Activated CD8-positive, alpha-beta memory T cell treated with anti-CD3 and anti-CD28 coated beads for 36 hours (primary cell): ENCODE data around the gene SYNDIG1. TPM values are rescaled to one million over a fixed set of nuclear protein-coding genes. Genes with fewer than 3 reads are reported as not detected.
"Not testable (repeated sequence)": the region's sequence is repeated elsewhere in the genome, so short reads cannot be mapped to it uniquely, and the experiment has no call there.

Experiments
- CTCF ChIA-PET: fragments of 350-600 bp; sonication (Branson Sonifier 250); formaldehyde crosslinking; loops from one replicate; lab custom pipeline; 2021; ENCODE audit warnings: antibody characterized with exemption; lab: Charles Lee
- POLR2A ChIA-PET: fragments of 350-600 bp; sonication (Branson Sonifier 250); formaldehyde crosslinking; loops from one replicate; lab custom pipeline; 2021; ENCODE audit warnings: antibody characterized with exemption; lab: Charles Lee
- total RNA-seq, 2 experiments: library from RNA; stranded (reverse); gene quantifications; one replicate each; pipeline ENCODE4 v1.2.3, GENCODE V29; 2021

Gene SYNDIG1
- total RNA-seq, 2 experiments from 2014 or later = not detected

GRCh38 chr20:24506146-24506545, 36.7 kb downstream of the SYNDIG1 start:
- CTCF ChIA-PET = no interaction called here

DNA sequence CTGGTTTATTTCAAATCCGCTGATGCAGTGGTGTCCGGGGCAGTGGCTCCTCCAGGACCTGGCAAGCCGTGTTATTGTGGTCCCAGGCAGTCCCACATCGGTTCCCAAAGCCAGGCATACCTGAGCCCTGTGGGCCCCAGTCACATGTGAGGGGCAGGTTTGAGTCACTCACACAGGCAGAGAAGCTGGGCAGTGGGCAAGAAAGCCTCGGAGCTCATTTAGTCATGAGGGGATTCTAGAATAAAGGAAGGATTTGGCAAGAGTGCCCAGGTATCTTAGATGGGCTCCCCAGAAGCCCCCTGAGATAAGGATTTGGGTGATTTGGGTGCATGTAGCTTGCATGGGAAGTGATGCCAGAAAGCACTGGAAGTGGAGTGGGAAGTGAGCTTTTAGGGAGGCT, 37.3 kb downstream of the SYNDIG1 start:
- ChIA-PET POLR2A (no interaction called here), CTCF (no interaction called here)

More at GRCh38 chr20:24506146-24506545, 36.7 kb downstream of the SYNDIG1 start:
- POLR2A ChIA-PET = no interaction called here

- POLR2A ChIA-PET = no interaction called here
- CTCF ChIA-PET = no interaction called here
Measured at GRCh38 chr20:24507182-24507853, 37.9 kb downstream of the SYNDIG1 start.

- CTCF ChIA-PET, POLR2A ChIA-PET: not testable (repeated sequence)
Measured at GRCh38 chr20:24512441-24512840, 43.0 kb downstream of the SYNDIG1 start.

- POLR2A ChIA-PET = no interaction called here
- CTCF ChIA-PET = no interaction called here
Measured at GRCh38 chr20:24518515-24518914, 49.1 kb downstream of the SYNDIG1 start.

- ChIA-PET CTCF (no interaction called here), POLR2A (no interaction called here)
Measured at GRCh38 chr20:24519476-24519875, 50.0 kb downstream of the SYNDIG1 start.

DNA sequence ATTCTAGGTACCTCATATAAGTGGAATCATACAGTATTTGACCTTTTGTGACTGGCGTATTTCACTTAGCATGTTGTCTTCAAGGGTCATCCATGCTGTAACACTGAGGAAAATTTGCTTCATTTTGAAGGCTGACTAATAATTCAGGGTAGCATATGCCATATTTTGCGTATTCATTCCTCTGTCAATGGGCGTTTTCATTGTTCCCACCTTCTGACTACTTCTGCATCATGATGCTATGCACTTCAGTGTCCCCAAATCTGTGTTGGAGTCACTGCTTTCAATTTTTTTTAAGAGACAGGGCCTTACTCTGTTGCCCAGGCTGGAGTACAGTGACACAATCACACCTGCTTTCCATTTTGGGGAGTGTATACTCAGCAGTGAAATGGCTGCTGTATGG, 51.6 kb downstream of the SYNDIG1 start:
- POLR2A ChIA-PET = no interaction called here
- CTCF ChIA-PET = no interaction called here

- ChIA-PET POLR2A (no interaction called here), CTCF (no interaction called here)
Measured at GRCh38 chr20:24522452-24523330, 53.3 kb downstream of the SYNDIG1 start.

DNA sequence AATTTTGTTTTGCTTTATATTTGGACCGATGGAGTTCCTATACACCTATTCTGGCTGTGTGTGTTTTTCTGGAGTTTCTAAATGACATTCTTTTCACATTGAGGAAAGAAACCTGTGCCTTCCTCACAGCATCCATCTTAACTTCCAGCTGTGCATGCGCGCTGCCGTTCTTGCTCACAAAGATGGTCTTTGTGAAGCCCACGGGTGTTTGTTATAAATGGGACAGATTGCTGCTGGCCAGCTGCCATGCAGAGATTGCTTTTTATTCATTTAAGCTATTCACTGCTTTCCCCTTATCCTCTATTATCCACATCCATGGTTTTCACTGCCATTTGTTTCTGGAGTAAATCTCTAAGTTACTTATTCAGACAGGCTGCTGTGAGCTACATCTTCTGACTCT, 54.2 kb downstream of the SYNDIG1 start:
- CTCF ChIA-PET = no interaction called here
- POLR2A ChIA-PET = no interaction called here

DNA sequence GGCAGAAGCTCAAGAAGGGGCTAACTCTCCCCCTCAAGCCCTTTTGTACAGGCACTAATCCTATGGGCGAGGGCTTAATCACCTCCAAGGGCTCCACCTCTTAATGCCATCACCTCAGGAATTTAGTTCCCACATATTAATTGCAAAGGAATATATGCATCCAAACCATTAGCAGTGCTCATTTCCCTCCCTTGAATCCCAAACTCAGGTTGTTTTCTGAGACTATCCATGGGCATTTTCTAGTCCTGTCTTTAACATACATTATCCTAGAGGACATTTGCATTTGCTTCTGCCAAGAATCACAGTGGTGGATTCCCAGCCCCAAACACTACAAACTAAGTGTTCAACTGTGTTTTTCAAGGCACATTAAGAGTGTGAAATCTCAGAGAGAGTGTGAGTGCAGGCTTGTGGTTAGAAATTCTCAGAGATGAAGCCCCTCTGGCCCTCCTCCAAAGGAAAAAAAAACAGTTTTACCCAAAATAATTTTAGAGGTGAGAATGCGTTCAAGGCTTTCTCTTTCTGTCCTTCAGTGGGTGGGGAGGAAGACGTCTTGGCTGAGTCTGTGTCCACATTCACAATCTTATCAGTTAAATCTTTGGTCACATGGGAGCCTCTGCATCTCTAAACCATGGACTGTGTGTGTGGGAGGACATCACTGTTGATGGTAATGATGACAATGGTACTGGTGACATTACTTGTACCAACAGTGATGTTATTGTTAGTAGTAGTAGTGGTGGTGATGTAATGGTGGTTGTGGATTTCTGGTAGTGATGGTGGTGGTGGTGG, 59.3 kb downstream of the SYNDIG1 start:
- ChIA-PET CTCF (no interaction called here), POLR2A (no interaction called here)

DNA sequence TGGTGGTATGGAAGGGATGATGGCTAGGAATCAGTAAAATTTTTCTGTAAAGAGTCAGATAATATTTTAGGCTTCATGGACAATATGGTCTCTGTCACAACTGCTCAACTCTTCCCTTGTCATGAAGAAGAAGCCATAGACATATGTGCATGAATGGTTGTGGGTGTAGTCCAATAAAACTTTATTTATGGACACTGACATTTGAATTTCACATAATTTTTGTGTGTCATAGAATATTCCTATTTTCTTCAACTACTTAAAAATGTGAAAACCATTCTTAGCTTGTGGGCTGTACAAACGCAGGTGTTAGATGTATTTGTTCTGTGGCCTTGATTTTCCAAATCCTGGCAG, 59.9 kb downstream of the SYNDIG1 start:
- POLR2A ChIA-PET = no interaction called here
- CTCF ChIA-PET = no interaction called here

- ChIA-PET POLR2A (no interaction called here), CTCF (no interaction called here)
Measured at GRCh38 chr20:24530131-24530680, 60.8 kb downstream of the SYNDIG1 start.

DNA sequence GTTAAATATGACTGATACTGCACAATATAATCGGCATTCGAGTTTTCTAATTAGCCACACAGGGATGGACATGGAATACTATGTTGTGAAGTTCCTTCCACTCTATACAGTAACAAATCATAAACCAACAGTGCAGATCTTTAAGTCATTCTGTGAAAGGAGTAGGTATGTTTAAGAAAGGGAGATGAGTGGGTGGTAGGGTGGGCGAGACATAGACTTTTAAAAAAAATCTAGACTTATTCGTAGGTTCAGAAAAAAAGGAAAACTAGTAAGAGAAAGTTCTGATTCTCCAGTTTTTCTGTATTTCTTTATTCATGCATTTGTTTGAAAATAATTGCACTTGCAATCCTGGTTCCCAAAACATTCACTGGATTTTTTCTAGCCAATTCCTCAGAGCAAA, 61.8 kb downstream of the SYNDIG1 start:
- POLR2A ChIA-PET = no interaction called here

DNA sequence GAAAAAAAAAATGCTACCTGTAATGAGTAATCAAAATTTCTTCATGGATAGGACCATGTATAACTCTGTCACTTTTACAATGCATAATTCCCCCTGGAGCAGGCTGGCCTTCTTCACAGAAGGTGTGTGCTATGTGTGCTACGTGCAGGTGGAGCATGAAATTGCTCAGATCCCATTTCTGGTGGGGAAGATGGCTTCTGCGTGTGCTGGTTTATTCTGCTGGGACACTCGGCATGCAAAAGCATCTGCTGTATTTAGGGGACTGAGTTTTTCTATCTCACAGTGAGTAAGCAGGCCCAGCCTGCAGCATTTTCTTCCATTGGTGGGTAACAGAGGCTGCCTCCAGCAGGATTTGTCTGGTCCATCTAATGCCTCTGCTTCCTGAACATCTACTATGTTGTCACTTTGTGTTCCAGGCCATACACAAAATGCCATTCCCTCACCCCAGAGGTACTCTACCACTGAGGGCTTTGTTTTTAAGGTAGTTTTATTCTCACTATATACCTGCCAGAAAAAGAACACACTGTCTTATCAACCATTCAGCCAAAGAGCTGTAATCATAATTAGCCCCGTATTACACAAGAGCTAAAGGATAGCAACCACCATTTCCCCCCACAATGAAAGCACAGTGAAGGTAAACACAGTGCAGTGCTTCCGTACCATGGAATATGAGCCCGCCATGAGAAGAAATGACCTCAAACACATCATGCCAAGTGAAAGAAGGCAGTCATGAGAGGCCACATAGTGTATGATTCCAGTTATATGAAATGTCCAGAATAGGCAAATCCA, 62.4 kb downstream of the SYNDIG1 start:
- POLR2A ChIA-PET = no interaction called here
- CTCF ChIA-PET = no interaction called here

More for the DNA sequence above, 61.8 kb downstream of the SYNDIG1 start:
- CTCF ChIA-PET = no interaction called here

DNA sequence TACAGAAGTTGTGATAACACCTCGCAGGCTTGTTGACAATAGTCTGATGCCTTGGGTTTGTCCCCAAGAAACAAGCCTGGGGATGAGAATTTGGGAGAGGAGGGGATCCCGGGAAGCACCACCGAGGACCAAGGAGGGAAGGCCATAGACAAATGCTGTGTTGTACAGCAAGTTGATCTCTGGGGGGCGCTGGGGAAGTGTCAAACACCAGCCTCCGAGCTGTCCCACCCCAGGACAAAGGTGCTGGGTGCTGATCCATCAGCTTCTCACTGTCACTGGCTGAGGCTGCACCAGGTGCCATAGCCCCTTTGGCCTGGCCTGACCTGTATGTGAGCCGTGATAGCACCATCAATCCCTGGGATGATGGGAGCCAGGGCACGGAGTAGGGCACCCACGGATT, 64.0 kb downstream of the SYNDIG1 start:
- ChIA-PET CTCF (no interaction called here), POLR2A (no interaction called here)

DNA sequence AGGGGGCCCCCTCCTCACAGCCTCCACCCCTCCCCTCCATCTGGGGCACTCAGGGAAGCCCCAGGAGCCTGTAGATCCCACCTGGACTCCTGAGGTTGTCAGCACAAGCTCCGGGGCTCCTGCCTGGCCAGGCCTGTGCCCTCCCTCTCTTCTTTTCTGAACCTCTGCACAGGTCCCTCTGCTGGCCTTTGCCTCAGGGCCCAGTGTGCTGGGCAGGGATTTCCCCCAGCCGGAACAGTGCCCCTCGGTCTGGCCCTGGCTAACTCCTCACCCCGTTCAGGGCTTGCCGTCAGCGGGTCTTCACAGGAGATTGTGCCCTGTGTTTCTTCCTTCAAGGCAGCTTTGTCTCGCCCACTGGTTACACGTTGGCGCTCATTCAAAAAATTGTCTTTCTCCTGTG, 64.9 kb downstream of the SYNDIG1 start:
- POLR2A ChIA-PET = no interaction called here

GRCh38 chr20:24535941-24536730, 66.7 kb downstream of the SYNDIG1 start:
- POLR2A ChIA-PET = no interaction called here
- CTCF ChIA-PET = no interaction called here

More for the DNA sequence above, 64.9 kb downstream of the SYNDIG1 start:
- CTCF ChIA-PET = no interaction called here

DNA sequence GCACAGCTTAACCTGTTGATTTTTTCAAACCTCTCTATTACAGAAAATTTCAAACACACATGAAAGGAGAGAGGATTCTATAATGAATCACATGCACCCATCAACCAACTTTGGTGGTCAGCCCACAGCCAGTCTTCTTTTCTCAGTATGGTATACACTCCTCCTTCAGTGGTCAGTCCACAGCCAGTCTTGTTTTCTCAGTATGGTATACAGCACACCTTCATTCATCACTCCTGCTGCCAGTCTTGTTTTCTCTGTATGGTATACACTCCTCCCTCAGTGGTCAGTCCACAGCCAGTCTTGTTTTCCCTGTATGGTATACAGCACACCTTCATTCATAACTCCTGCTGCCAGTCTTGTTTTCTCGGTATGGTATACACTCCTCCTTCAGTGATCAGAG, 67.8 kb downstream of the SYNDIG1 start:
- ChIA-PET POLR2A (no interaction called here), CTCF (no interaction called here)
